HepG2 (cell line): ENCODE measurements around the gene PSMC3IP. TPM values are rescaled to one million over a fixed set of nuclear protein-coding genes. Genes with fewer than 3 reads are reported as not detected.

Experiments
- ARNT ChIP-seq: fragments of 450-650 bp; IDR thresholded peaks from 2 replicates; pipeline ENCODE4 v1.6.1; 2017
- ARNT2 ChIP-seq: sonication (generic); formaldehyde crosslinking; IDR thresholded peaks from 2 replicates; pipeline ENCODE4 v1.8.0; 2022; ENCODE audit warnings: mild to moderate bottlenecking, low read depth, missing genetic modification reagents, moderate library complexity
- BRD4 ChIP-seq: sonication (generic); formaldehyde crosslinking; IDR thresholded peaks from 2 replicates; pipeline ENCODE4 v1.4.0; 2020; ENCODE audit warnings: missing genetic modification reagents
- CENPX ChIP-seq: sonication (generic); formaldehyde crosslinking; IDR thresholded peaks from 2 replicates; pipeline ENCODE4 v1.9.0; 2021; ENCODE audit warnings: mild to moderate bottlenecking, missing genetic modification reagents, moderate library complexity
- ERF ChIP-seq: IDR thresholded peaks from 2 replicates; pipeline ENCODE4 v1.6.1; 2018; ENCODE audit warnings: missing biosample characterization, missing genetic modification reagents
- FOXC1 ChIP-seq: sonication (generic); formaldehyde crosslinking; IDR thresholded peaks from 2 replicates; pipeline ENCODE4 v1.8.0; 2022; ENCODE audit warnings: mild to moderate bottlenecking, missing genetic modification reagents, borderline replicate concordance
- MAFG ChIP-seq: sonication (generic); formaldehyde crosslinking; IDR thresholded peaks from 2 replicates; pipeline ENCODE4 v1.5.1; 2020; ENCODE audit warnings: mild to moderate bottlenecking, missing genetic modification reagents
- MATR3 ChIP-seq: sonication (generic); formaldehyde crosslinking; IDR thresholded peaks from 2 replicates; pipeline ENCODE4 v1.4.0; 2020; ENCODE audit warnings: missing genetic modification reagents
- NAIF1 ChIP-seq: sonication (generic); formaldehyde crosslinking; IDR thresholded peaks from 2 replicates; pipeline ENCODE4 v1.5.0; 2020; ENCODE audit warnings: mild to moderate bottlenecking, missing genetic modification reagents, borderline replicate concordance
- NFYC ChIP-seq: IDR thresholded peaks from 2 replicates; pipeline ENCODE4 v1.6.1; 2016; ENCODE audit warnings: missing genetic modification reagents, missing compliant biosample characterization
- PCBP2 ChIP-seq: fragments of 200-400 bp; formaldehyde crosslinking; optimal IDR thresholded peaks from 2 replicates; pipeline ENCODE3; 2018; ENCODE audit warnings: low read length, low read depth; ENCODE audit not compliant: poor library complexity, severe bottlenecking
- RAD21 ChIP-seq: fragments of 450-650 bp; formaldehyde crosslinking; IDR thresholded peaks from 2 replicates; pipeline ENCODE4 v1.5.0; 2020; ENCODE audit warnings: mild to moderate bottlenecking
- ZBTB10 ChIP-seq: sonication (generic); formaldehyde crosslinking; IDR thresholded peaks from 2 replicates; pipeline ENCODE4 v1.4.0; 2020; ENCODE audit warnings: missing genetic modification reagents, borderline replicate concordance
- ZC3H4 ChIP-seq: sonication (generic); formaldehyde crosslinking; IDR thresholded peaks from 2 replicates; pipeline ENCODE4 v1.4.0; 2020; ENCODE audit warnings: missing genetic modification reagents, borderline replicate concordance
- ZNF180 ChIP-seq: sonication (generic); formaldehyde crosslinking; IDR thresholded peaks from 2 replicates; pipeline ENCODE4 v1.4.0; 2020; ENCODE audit warnings: low read depth, missing genetic modification reagents, borderline replicate concordance
- ZNF230 ChIP-seq: sonication (generic); formaldehyde crosslinking; IDR thresholded peaks from 2 replicates; pipeline ENCODE4 v1.4.0; 2020; ENCODE audit warnings: mild to moderate bottlenecking, missing genetic modification reagents
- ZNF607 ChIP-seq: sonication (generic); formaldehyde crosslinking; IDR thresholded peaks from 2 replicates; pipeline ENCODE4 v1.5.1; 2020; ENCODE audit warnings: missing genetic modification reagents, mild to moderate bottlenecking, borderline replicate concordance
- ZSCAN30 ChIP-seq: sonication (generic); formaldehyde crosslinking; IDR thresholded peaks from 2 replicates; pipeline ENCODE4 v1.5.0; 2020; ENCODE audit warnings: mild to moderate bottlenecking, missing genetic modification reagents
- polyA plus RNA-seq, 8 experiments: library from polyadenylated mRNA; depleted of rRNA in 3 of 8; stranded (reverse) in 7 of 8; unstranded in 1 of 8; fragments of >200 nt; fragmentation: Illumina TruSeq in 4 of 8; extraction: Trizol in 4 of 8; gene quantifications; 2 replicates each; pipeline versions ENCODE4 v1.2.1 to v1.2.3, GENCODE V29; 2011 to 2016; ENCODE audit warnings: low read depth in 4 of 8, missing spikeins in 1 of 8, mixed read lengths in 1 of 8; ENCODE audit not compliant: insufficient read depth in 1 of 8
- total RNA-seq, 5 experiments: library from RNA; depleted of rRNA; stranded (reverse); fragments of >200 nt; fragmentation: Illumina TruSeq; extraction: Trizol; gene quantifications; 2 replicates each; pipeline ENCODE4 v1.2.3, GENCODE V29; 2016; ENCODE audit warnings: low read depth in 1 of 5

Gene PSMC3IP
- total and polyA plus RNA-seq, 2 of the 13 experiments (the other 11 are each of a cell fraction or from before 2014, with no cell fraction given): 6.5 to 22.4 TPM

GRCh38 chr17:42536372-42537155 is 41.0 kb downstream of the PSMC3IP start (continued):
- TF ChIP-seq MATR3 (CRISPR knock-in tag) (no peak), ERF (CRISPR knock-in tag) (peak; percentile 67; the same call in 1 of the 2 replicates), ZC3H4 (CRISPR knock-in tag) (no peak), ZNF180 (CRISPR knock-in tag) (no peak), ARNT2 (CRISPR knock-in tag) (no peak), PCBP2 (no peak), ZNF607 (CRISPR knock-in tag) (peak; percentile 70; the same call in 1 of the 2 replicates), ZSCAN30 (no peak), FOXC1 (CRISPR knock-in tag) (no peak), ZNF230 (peak; percentile 57), CENPX (CRISPR knock-in tag) (no peak), MAFG (CRISPR knock-in tag) (no peak), ARNT (no peak), NAIF1 (no peak), RAD21 (CRISPR knock-in tag) (peak; percentile 80), NFYC (CRISPR knock-in tag) (peak; percentile 33), BRD4 (CRISPR knock-in tag) (peak; percentile 73), ZBTB10 (CRISPR knock-in tag) (no peak)
